Cardiac muscle cell (in vitro differentiated cells and primary cell): ENCODE measurements around the gene FOXRED1. TPM values are rescaled to one million over a fixed set of nuclear protein-coding genes. Genes with fewer than 3 reads are reported as not detected.

Source experiments
- DNase-seq, 2 donors: peaks; one replicate each; pipeline versions ENCODE4 v3.0.0 to v3.0.0-alpha.2; 2010 to 2017; ENCODE audit warnings: low read depth in 1 of 2, low spot score in 1 of 2
- H3K27ac ChIP-seq: fragments of 200-600 bp; sonication (generic); 2 replicates; pipeline ENCODE4 v1.5.1; 2016
- H3K27me3 ChIP-seq: fragments of 200-600 bp; sonication (generic); 2 replicates; pipeline ENCODE4 v1.6.0; 2016; ENCODE audit warnings: control low read depth
- H3K36me3 ChIP-seq: fragments of 200-600 bp; sonication (generic); 2 replicates; pipeline ENCODE4 v1.5.1; 2016; ENCODE audit warnings: control low read depth
- H3K4me1 ChIP-seq: fragments of 200-600 bp; sonication (generic); 2 replicates; pipeline ENCODE4 v1.8.1; 2017; ENCODE audit warnings: low read depth, mild to moderate bottlenecking, mixed run types
- H3K4me3 ChIP-seq: fragments of 200-600 bp; sonication (generic); 2 replicates; pipeline ENCODE4 v1.5.1; 2016; ENCODE audit warnings: mild to moderate bottlenecking
- H3K9me3 ChIP-seq: fragments of 200-600 bp; sonication (generic); 2 replicates; pipeline ENCODE4 v1.5.1; 2017; ENCODE audit warnings: low read depth, mild to moderate bottlenecking, control low read depth
- polyA plus RNA-seq: library from polyadenylated mRNA; unstranded; fragments of >200 nt; fragmentation: Nextera tagmentation; extraction: Ambion mirVana; gene quantifications from 2 replicates; pipeline ENCODE4 v1.2.1, GENCODE V29; 2016
- total RNA-seq: library from RNA; depleted of rRNA; stranded (reverse); fragments of >200 nt; gene quantifications from 2 replicates; pipeline ENCODE4 v1.2.3, GENCODE V29; 2016
- TF ChIP-seq, protein P1 (sequence below): IDR thresholded peaks from 2 replicates; pipeline ENCODE4 v1.5.1; 2012; ENCODE audit warnings: low read depth, mild to moderate bottlenecking, low read length

FOXRED1 gene
- total and polyA plus RNA-seq, 2 experiments from 2014 or later = 38.5 to 68.5 TPM

DNA sequence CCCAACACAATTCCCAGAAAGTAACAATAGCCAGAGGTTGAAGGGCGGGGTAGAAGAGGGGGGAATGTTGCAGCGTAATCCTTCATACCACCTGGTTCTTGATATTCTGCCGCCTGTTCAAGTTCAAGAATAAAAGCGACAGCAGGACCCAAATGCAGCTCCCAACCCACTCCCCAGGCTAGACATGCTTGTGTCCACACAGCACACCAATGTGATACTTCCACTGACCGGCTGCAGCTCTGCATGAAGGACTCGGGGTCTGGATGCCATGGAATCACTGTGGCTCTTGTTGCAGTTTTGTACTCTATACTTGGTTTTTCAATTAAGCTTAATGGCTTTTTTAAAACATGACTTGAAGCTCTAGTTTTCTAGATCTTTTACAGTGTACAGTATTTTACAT is 6.7 kb upstream of the FOXRED1 start:
- H3K36me3 ChIP-seq = peaks cover 78% of the 10 kb centered on the region
- no peaks in the 10 kb centered on the region for H3K4me1 ChIP-seq
- H3K27me3 ChIP-seq = no peaks in the 10 kb centered on the region
- H3K4me3 ChIP-seq = no peak overlapping the region
- H3K27ac ChIP-seq = peak overlapping the region; percentile 36
- H3K9me3 ChIP-seq = no peaks in the 10 kb centered on the region
- TF ChIP-seq, protein P1, sequence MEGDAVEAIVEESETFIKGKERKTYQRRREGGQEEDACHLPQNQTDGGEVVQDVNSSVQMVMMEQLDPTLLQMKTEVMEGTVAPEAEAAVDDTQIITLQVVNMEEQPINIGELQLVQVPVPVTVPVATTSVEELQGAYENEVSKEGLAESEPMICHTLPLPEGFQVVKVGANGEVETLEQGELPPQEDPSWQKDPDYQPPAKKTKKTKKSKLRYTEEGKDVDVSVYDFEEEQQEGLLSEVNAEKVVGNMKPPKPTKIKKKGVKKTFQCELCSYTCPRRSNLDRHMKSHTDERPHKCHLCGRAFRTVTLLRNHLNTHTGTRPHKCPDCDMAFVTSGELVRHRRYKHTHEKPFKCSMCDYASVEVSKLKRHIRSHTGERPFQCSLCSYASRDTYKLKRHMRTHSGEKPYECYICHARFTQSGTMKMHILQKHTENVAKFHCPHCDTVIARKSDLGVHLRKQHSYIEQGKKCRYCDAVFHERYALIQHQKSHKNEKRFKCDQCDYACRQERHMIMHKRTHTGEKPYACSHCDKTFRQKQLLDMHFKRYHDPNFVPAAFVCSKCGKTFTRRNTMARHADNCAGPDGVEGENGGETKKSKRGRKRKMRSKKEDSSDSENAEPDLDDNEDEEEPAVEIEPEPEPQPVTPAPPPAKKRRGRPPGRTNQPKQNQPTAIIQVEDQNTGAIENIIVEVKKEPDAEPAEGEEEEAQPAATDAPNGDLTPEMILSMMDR = no peak
- DNase-seq = no peak

DNA sequence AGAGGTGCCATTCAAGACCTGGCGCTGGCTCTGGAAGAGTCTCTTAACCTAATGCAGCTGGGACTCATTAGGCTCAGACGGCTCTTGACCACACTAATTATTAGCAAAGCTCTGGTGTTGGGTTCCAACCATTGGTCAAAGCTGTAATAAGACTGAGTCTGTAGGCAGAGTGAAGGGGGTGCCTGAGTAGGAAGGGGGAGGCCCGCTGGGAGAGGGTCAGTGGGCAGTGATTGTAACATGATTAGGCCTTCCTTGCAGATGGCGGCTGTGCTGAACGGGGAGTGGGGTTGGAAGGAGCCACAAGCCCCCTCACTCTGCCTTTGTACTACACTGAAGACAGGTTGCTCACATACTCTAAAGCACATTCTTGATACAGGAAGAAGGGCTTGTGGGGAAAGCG is 5.5 kb upstream of the FOXRED1 start:
- peaks cover 67% of the 10 kb centered on the region for H3K36me3 ChIP-seq
- no peaks in the 10 kb centered on the region for H3K27me3 ChIP-seq
- no peak overlapping the region for H3K4me3 ChIP-seq
- H3K9me3 ChIP-seq = no peaks in the 10 kb centered on the region
- peaks cover 4% of the 10 kb centered on the region for H3K4me1 ChIP-seq
- DNase-seq = no peak
- TF ChIP-seq, protein P1 = no peak
- no peak overlapping the region for H3K27ac ChIP-seq

DNA sequence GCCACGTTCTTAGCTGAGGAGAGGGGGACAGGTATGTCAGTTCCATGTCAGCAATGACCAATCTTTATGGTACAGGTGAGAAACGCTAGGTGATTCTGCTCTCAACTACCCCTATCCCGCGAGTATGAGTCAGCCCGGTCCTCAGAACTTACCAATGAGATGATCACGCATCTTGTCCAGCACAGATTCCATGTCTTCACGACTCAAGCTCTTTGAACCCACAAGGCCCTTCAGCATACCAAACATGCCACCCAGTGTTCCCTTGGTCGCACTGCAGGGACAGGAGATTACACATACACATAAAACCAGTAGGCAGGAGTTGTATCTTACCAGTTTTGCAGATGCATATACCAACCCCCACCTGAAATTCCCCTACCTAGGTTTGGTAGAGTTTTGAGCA is 3.1 kb upstream of the FOXRED1 start:
- no peak overlapping the region for H3K27ac ChIP-seq
- TF ChIP-seq, protein P1 = no peak
- H3K4me3 ChIP-seq = no peak overlapping the region
- peaks cover 63% of the 10 kb centered on the region for H3K36me3 ChIP-seq
- no peaks in the 10 kb centered on the region for H3K27me3 ChIP-seq
- H3K9me3 ChIP-seq = no peaks in the 10 kb centered on the region
- DNase-seq = peak in 1 of 2 donors; percentile 20
- H3K4me1 ChIP-seq = peaks cover 4% of the 10 kb centered on the region

DNA sequence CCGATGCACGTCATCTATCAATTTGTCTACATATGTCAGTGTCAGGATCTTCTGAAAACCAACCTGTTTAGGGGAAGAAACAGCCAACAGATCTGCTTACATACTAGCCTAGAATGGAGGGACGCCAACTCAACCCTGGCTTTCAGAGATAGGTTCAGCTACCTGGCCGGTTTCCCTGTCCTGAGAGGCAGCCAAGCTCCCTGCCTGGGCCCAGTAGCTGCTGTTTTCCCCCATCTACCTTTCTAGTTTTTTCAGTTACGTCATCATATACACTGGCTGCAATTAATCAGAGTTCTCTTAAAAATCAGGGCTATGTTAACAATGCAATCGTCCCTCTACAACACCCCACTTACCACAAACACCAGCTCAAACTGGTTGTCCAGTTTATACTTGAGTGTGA is 1.3 kb upstream of the FOXRED1 start:
- Histone ChIP-seq H3K36me3 (peaks cover 44% of the 10 kb centered on the region), H3K4me3 (peak overlapping the region; percentile 79), H3K27me3 (no peaks in the 10 kb centered on the region), H3K27ac (peak overlapping the region; percentile 93), H3K9me3 (no peaks in the 10 kb centered on the region), H3K4me1 (peaks cover 4% of the 10 kb centered on the region)
- DNase-seq = no peak
- TF ChIP-seq, protein P1 = no peak

DNA sequence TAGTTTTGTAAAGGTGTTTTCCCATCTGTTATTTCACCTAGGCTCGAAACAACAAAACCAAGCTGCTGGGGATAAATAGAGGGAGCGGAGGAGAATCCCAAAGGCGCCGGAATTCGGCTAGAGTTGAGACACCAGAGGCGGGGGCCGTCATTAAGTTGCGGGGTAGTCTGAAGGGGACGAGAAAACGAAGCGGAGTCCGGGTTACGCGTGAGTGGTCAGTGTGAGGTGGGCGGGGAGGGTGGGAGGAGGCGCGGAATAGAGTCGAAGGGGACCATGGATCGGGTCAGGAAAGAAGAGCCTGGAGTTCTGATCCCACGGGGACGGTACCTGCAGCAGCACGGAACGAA is 620 bp upstream of the FOXRED1 start:
- no peak for DNase-seq
- TF ChIP-seq, protein P1 = no peak
- H3K36me3 ChIP-seq = peaks cover 39% of the 10 kb centered on the region

DNA sequence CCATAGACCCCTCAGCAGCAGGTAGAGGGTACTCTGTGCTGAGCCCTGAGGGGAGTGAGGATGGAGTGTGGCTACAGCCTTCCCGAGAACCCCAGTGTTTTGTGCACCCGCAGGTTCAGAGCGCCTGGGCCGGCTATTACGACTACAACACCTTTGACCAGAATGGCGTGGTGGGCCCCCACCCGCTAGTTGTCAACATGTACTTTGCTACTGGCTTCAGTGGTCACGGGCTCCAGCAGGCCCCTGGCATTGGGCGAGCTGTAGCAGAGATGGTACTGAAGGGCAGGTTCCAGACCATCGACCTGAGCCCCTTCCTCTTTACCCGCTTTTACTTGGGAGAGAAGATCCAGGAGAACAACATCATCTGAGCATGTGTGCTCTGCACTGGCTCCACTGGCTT is 8.4 kb downstream of the FOXRED1 start:
- Histone ChIP-seq H3K27me3 (no peaks in the 10 kb centered on the region), H3K4me3 (no peak overlapping the region), H3K4me1 (peaks cover 16% of the 10 kb centered on the region), H3K36me3 (peaks cover 15% of the 10 kb centered on the region), H3K27ac (no peak overlapping the region), H3K9me3 (no peaks in the 10 kb centered on the region)
- DNase-seq = no peak
- TF ChIP-seq, protein P1 = no peak

More for the DNA sequence above, 620 bp upstream of the FOXRED1 start:
- Histone ChIP-seq H3K9me3 (no peaks in the 10 kb centered on the region), H3K27me3 (no peaks in the 10 kb centered on the region), H3K4me1 (peaks cover 4% of the 10 kb centered on the region), H3K4me3 (peak overlapping the region; percentile 79), H3K27ac (peak overlapping the region; percentile 93)
